Progenitor cell of endocrine pancreas (in vitro differentiated cells): ENCODE results near the gene RPS5. TPM values are rescaled to one million over a fixed set of nuclear protein-coding genes. Genes with fewer than 3 reads are reported as not detected.

Source experiments
- DNase-seq: peaks from one replicate; pipeline ENCODE4 v3.0.0; 2021; ENCODE audit warnings: low spot score; ENCODE audit not compliant: unreplicated experiment
- H3K27ac Mint-ChIP-seq: 2 replicates; pipeline ENCODE4 v1.8.0; 2021; ENCODE audit warnings: mild to moderate bottlenecking, moderate library complexity, mixed read lengths
- H3K27me3 Mint-ChIP-seq: 2 replicates; pipeline ENCODE4 v1.8.0; 2021; ENCODE audit warnings: mixed read lengths
- H3K36me3 Mint-ChIP-seq: 2 replicates; pipeline ENCODE4 v1.8.0; 2022; ENCODE audit warnings: mixed read lengths; ENCODE audit not compliant: insufficient read depth
- H3K4me1 Mint-ChIP-seq: 2 replicates; pipeline ENCODE4 v1.8.0; 2021; ENCODE audit warnings: low read depth, mixed read lengths
- H3K4me3 Mint-ChIP-seq: 2 replicates; pipeline ENCODE4 v1.8.0; 2021; ENCODE audit warnings: low read depth, mild to moderate bottlenecking, moderate library complexity, mixed read lengths
- H3K9me3 Mint-ChIP-seq: 2 replicates; pipeline ENCODE4 v1.8.0; 2021; ENCODE audit warnings: low read depth, mixed read lengths
- total RNA-seq: library from RNA; stranded (reverse); gene quantifications from 2 replicates; pipeline ENCODE4 v1.2.1, GENCODE V29; 2021
- TF ChIP-seq, protein P1 (sequence below): fragments of 200-600 bp; sonication (generic); IDR thresholded peaks from one replicate; pipeline ENCODE4 v1.5.0; 2021; ENCODE audit warnings: antibody characterized with exemption, mild to moderate bottlenecking; ENCODE audit not compliant: unreplicated experiment

RPS5 gene
- total RNA-seq, 1 donor from 2014 or later: 1,006 TPM

- H3K4me3 Mint-ChIP-seq: no peak overlapping the region
- DNase-seq: no peak
- H3K27ac Mint-ChIP-seq: no peak overlapping the region
- H3K4me1 Mint-ChIP-seq: peaks cover 2% of the 10 kb centered on the region
- H3K36me3 Mint-ChIP-seq: peaks cover 9% of the 10 kb centered on the region
- H3K9me3 Mint-ChIP-seq: no peaks in the 10 kb centered on the region
- no peaks in the 10 kb centered on the region for H3K27me3 Mint-ChIP-seq
- TF ChIP-seq, protein P1, sequence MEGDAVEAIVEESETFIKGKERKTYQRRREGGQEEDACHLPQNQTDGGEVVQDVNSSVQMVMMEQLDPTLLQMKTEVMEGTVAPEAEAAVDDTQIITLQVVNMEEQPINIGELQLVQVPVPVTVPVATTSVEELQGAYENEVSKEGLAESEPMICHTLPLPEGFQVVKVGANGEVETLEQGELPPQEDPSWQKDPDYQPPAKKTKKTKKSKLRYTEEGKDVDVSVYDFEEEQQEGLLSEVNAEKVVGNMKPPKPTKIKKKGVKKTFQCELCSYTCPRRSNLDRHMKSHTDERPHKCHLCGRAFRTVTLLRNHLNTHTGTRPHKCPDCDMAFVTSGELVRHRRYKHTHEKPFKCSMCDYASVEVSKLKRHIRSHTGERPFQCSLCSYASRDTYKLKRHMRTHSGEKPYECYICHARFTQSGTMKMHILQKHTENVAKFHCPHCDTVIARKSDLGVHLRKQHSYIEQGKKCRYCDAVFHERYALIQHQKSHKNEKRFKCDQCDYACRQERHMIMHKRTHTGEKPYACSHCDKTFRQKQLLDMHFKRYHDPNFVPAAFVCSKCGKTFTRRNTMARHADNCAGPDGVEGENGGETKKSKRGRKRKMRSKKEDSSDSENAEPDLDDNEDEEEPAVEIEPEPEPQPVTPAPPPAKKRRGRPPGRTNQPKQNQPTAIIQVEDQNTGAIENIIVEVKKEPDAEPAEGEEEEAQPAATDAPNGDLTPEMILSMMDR: no peak
These were observed 20.3 kb upstream of the RPS5 start for GRCh38 chr19:58366585-58367430.

DNA sequence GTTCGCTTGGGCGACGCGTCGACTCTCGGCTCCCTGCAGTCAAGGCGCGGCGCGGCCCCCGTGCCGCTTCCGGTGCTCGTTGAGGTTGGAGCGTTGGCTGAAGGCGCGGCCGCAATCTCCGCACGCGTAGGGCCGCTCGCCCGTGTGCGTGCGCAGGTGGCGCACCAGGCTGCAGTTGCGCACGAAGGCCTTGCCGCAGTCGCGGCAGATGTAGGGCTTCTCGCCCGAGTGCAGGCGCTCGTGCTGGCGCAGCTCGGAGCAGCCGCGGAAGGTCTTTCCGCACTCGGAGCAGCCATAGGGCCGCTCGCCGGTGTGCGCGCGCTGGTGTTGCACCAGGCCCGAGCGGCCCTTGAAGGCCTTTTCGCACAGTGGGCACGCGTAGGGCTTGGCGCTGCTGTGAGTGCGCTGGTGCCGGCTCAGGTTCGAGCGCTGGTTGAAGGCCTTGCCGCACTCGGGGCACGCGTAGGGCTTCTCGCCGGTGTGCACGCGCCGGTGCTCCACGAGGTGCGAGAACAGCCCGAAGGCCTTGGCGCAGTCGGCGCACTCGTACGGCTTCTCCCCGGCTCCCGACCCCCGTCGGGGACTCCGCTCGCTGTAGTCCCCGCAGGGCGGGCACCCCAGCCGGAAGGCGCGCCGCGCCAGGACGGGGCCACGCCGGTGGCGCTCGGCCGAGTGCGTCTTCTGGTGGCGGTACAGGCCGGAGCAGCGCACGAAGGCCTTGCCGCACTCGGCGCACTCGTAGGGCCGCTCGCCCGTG, 19.2 kb upstream of the RPS5 start:
- Mint-ChIP-seq H3K4me3 (no peak overlapping the region), H3K4me1 (no peaks in the 10 kb centered on the region), H3K27ac (no peak overlapping the region), H3K9me3 (no peaks in the 10 kb centered on the region), H3K27me3 (no peaks in the 10 kb centered on the region), H3K36me3 (peaks cover 9% of the 10 kb centered on the region)
- TF ChIP-seq, protein P1: no peak
- no peak for DNase-seq

GRCh38 chr19:58368561-58369360, 18.3 kb upstream of the RPS5 start:
- no peaks in the 10 kb centered on the region for H3K4me1 Mint-ChIP-seq
- DNase-seq: no peak
- H3K9me3 Mint-ChIP-seq: no peaks in the 10 kb centered on the region
- H3K27me3 Mint-ChIP-seq: no peaks in the 10 kb centered on the region
- no peak overlapping the region for H3K27ac Mint-ChIP-seq
- no peak overlapping the region for H3K4me3 Mint-ChIP-seq
- TF ChIP-seq, protein P1: no peak
- peaks cover 9% of the 10 kb centered on the region for H3K36me3 Mint-ChIP-seq

DNA sequence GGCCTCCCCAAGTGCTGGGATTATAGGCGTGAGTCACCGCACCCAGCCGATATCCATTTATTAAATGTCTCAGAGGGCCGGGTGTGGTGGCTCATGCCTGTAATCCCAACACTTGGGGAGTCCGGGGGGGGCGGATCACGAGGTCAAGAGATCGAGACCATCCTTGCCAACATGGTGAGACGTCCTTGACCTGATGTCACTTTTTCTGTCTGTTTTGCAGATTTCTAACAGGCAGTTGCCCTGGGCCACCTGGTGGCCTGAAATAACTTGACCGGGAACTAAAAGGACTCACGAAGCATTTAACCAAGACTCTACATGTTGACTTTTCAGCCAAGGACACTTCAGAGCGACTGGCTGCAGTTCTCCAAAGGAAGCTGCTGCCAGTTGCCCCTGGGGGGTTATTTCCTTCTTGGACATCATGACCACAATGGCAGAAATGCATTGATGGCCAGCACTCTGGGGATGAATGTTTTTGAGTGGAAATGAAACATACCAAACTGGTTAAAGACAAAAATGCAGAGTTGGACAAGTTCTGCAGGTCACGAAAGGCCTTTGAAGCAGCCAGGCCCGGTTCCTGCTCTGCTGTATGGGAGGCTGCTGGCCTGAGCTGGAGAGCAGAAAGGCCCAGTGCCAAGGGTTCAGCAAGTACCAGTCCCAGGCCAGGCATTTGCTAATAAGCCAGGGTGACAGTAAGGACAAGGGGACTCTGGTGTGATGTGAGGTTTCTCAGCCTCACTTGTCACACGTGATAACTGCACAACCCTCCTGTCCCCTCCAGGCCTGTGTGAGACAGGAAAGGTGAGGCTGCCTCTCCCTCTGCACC, 14.5 kb upstream of the RPS5 start:
- Mint-ChIP-seq H3K4me3 (no peak overlapping the region), H3K36me3 (peaks cover 6% of the 10 kb centered on the region), H3K27me3 (no peaks in the 10 kb centered on the region), H3K4me1 (no peaks in the 10 kb centered on the region), H3K9me3 (no peaks in the 10 kb centered on the region), H3K27ac (no peak overlapping the region)
- no peak for DNase-seq
- TF ChIP-seq, protein P1: peak; percentile 39
